Activated CD8-positive, alpha-beta memory T cell treated with anti-CD3 and anti-CD28 coated beads for 24 hours (primary cell): ENCODE data around the gene KIAA0319L.
"Not testable (repeated sequence)": the region's sequence is repeated elsewhere in the genome, so short reads cannot be mapped to it uniquely, and the experiment has no call there.

Experiments
- DNase-seq: peaks from one replicate; pipeline ENCODE4 v3.0.0-alpha.2; 2020

The KIAA0319L gene

DNA sequence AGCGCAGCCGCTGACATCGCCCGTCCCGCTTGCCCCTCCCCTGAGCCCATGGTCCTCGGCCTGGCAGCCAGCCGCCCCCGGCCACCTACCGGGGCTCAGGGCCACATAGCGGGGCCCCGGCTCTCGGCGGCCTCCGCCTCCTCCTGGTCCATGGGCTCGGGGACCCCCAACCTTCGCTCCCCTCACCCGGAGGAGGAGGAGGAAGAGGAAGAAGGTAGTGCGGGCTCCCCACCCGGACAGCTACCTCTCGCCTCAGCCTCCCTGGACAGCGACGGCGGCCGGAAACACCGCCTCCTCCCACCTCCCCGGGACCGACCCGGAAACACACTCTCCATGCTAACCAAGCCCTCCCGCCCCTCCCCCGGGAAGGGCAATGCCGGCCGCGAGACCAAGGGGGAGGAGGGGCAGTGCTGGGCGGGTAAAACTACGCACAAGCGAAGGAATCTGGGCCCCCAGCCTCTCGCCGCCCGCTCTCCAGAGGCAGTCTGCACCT, at the start of gene KIAA0319L:
TSS of gene KIAA0319L (minus strand) at position 286 of the 493 bp plus-strand sequence. CDS start 2,912 bp downstream, outside the sequence.
- no peak for DNase-seq

GRCh38 chr1:35605867-35606182, 48.6 kb upstream of the KIAA0319L start:
- no peak for DNase-seq

DNA sequence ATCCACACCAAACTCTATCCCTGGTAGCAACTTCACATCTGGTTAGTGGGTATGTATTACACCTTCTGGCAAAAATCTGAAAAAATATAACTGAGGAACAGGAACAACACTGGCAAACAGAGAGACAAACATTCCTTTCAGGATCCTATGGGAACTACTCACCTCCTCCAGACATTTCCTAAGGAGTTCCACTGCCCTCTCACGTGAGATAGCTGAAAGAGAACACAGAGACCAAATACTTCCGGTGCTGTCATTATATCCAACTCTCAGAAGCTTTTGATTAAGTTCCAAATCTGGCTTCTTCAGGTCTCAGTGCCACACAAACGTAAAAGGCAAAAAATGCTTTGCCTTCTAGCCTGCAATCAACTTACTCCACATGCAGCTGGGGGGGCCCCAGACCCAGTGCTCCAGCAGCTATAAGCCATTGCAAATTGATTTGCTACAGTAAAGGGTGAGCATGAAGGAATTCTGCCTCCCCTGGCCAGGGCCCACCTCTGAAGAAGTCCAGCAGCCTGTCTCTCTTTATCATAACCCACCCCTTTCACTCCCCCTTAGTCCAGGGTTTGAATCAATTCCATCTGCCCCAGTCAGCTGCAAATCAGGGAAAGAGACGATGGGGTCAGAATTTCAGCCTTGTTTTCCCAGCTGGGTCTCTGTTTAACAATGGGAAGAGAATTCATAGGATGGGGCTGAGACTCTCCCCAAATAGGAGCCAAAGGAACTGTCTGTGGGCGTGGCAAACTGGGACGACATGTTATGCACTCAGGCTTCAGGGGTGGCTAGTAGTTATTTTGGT, 48.1 kb upstream of the KIAA0319L start:
- no peak for DNase-seq

DNA sequence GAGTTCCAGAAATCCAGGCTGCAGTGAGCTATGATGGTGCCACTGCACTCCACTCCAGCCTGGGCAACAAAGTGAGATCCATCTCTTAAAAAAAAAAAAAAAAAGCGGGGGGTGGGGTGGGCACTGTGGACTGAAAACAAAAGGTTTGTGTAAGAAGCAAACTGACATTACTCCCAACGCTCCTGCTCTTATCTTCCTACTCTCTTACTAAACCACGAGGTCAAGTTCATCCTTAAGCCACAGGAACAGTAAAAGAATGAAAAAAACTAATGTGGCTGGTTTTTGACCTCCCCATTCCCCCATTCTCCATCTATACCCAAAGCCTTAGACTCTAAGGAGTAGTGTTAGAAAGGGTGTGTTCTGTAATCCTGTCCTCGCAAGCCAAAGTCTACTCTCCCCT, 46.7 kb upstream of the KIAA0319L start:
- DNase-seq: no peak

GRCh38 chr1:35603468-35603867, 46.3 kb upstream of the KIAA0319L start:
- DNase-seq: no peak

GRCh38 chr1:35600593-35600992, 43.4 kb upstream of the KIAA0319L start:
- peak; percentile 1 for DNase-seq

DNA sequence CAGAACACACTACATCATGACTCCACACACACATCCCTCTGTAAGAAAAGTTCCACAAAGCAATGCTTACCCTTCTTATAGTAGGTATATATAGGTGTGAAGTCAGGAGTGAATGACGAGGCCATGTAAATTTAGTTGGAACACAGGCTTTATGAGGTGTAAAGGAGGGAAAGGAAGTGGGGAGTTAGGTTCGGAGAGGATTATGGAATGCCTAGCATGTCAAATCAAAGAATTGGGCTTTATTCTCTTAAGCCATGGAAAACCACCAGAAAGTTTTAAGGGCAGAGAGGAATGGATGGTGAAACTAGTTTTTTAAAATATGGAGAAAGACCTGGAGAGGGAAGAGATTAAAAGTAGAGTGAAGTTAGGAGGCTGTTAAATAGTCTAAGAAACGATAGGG, 42.2 kb upstream of the KIAA0319L start:
- no peak for DNase-seq

DNA sequence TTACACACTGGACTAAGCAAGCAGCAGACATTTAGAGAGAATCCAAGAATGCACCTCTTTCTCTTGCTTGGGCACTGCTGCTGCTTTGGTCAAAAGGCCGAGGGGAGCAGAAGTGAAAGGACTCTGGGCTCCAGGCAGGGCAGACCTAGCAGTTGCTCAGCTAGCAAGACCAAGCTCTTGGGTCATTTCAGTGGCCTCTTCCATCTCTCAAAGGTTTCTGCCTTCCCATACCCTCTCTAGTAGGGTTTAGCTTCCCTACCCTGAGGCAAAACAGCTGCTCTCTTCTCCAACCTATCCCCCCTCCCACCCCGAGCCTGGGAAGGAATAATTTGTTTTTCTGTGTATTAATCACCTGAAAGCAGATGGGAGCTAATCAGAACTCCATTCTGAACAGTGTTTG, 41.7 kb upstream of the KIAA0319L start:
- peak; percentile 51 for DNase-seq

DNA sequence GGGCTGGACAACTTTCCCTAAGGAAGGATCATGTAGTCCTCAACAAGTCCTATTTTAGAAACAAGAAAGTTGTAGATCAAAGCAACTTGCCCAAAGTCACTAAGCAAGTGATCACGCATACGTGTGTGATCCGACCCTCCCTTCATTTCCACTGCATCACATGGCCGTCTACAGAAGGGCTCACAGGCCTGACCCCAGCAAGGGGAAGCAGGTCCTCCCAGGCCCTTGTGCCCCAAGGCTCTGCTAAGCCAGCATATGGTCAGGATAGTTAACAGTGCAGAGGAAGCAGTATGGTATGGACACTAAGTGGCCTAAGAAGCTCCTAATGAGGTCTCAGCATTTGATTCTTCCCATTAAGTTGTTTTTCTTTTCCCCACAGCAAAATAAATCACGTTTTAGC, 40.7 kb upstream of the KIAA0319L start:
- peak; percentile 51 for DNase-seq

DNA sequence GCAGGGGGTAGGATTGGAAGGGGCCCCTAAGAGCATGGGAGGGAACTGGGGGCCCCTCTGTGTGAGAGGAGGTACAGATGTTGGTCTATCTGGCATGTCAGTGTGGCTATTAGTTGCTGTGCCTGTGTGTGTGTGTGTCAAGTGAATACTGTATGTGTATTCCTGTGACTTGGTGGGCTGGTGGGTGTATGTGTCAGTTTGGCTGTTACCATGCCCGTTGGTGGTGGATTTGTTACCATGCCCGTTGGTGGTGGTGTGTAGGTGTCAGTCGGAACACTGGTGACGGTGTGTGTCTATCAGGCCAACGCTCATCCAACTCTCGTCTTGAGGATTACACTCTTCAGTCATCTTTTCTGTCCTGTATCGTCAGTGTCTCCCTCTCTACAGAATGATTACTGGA, 38.5 kb upstream of the KIAA0319L start:
- DNase-seq: peak; percentile 47

DNA sequence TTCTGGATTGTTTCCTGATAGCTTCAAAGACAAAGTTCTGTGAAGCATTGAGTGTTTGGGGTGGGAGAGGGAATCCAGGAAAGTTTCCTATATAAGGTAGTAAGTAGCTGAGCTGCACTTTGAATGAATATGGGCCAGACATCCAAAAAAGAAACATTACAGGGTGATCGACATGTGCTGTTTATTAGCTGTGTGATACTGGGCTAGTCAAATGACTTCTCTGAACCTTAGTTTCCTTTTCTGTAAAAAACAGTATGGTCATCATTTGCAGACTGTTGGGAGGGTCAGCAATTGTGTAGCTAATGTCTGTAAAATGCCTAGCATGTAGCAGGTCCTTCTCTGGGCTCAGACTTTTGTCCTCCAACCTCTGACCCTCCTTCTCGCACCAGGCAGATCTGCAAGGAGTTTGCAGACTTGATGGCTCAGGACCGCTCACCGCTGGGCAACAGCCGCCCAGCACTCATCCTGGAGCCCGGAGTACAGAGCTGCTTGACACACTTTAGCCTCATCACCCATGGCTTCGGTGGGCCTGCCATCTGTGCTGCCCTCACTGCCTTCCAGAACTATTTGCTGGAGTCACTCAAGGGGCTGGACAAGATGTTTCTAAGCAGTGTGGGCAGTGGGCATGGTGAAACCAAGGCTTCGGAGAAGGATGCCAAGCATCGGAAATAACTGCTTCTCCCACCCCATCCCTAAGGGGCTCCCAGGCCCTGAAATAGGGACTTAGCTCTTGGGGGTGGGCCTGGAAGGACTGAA, 37.0 kb upstream of the KIAA0319L start:
- DNase-seq: peak; percentile 48

DNA sequence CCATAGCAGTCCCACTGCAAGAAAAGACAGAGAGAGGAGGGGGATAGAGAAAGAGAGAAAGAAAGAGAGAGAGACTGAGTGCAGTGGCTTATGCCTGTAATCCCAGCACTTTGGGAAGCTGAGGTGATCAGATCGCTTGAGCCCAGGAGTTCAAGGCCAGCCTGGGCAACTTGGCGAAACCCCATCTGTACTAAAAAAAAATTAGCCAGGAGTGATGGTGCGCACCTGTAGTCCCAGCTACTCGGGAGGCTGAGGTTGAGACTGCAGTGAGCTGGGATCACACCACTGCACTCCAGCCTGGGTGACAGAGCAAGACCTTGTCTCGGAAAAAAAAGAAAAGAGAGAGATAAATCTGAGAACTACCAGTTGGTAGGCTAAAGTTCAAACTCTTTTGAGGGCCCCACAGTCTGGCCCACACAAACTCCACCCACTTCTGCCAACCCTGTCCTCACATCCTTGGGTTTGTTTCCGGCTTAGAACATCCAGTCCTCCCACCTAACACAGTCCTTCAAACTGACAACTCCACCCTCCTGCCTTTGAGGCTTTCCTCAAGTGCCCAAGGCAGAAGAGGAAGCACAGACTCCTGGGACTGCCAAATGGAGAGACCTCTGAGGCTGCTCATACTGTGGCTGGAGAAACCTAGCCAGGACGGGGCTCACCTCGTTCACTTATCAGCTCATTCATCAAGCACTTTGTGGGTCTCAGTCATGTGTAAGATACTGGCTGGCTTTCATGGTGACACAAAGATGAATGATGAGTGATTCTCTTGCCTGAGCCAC, 36.0 kb upstream of the KIAA0319L start:
- peak; percentile 53 for DNase-seq

GRCh38 chr1:35591211-35591610, 34.0 kb upstream of the KIAA0319L start:
- peak; percentile 17 for DNase-seq

GRCh38 chr1:35590476-35591040, 33.4 kb upstream of the KIAA0319L start:
- peak; percentile 44 for DNase-seq

DNA sequence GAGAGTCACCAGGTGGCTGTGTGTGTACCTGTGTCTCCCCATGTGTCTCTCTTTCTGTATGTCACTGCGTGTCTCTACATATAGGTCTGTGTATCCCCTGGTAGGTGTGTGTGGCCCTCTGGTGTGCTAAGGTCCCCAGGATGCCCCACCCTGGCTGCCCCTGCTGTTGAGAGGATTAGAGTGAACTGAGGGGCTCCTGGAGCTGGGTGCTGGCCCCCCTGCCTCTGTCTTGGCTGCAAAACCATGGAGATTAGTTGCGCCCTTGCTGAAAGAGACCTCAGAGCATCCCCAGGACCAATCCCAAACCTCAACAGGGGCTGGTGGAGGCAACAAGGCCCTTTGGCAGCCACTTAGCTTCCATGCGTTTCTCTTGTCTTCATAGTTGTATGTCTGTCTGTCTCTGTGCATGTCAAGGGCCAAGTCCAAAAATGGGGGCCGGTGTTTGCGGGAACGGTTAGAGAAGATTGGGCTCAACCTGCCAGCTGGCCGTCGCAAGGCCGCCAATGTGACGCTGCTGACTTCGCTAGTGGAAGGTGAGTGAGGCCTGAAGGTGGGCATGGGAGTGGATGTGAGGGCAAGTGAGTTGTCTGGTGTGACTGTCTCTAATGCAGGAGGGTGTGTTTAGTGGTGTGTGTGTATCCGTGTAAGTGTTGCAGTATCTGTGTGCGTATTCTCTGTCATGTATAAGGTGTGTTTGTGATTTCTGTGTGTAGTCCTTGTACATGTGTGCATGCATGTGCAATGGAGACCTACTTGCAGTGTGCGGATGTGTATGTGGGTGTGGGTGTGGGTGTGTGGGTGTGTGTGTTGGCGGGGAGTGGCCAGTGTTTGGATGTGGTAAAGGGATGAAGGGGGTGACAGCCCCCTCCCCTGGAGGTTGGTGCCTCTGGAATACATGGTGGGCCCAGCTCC, 32.6 kb upstream of the KIAA0319L start:
- DNase-seq: peak; percentile 30

DNA sequence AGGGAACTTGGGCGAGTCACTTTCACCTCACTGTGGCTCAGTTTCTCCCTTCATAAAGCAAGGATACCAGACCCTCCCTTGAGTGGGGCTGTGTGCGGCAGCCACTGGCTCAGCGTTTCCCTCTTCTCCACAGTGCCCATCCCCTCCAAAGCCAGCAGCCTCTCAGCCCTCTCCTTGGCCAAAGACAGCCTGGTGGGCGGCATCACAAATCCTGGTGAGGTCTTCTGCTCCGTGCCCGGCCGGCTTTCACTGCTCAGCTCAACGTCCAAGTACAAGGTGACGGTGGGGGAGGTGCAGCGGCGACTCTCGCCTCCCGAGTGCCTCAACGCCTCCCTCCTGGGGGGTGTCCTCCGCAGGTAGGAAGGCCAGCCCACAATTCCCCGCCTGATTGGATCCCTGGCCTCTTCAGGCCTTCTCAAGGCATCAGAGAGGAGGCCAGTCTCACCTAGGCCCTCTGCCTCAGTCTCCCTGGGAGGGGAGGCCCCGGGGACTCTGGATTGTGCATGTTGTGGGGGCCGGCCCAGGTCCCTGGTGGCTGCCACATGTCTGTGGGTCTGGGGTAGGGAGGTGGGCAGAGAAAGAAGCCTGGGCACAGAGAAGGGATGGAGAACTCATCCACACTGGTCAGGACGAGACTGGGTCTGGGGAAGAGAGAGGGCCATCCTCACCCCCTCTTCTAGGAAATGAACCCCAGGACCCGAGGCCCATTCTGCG, 31.2 kb upstream of the KIAA0319L start:
- DNase-seq: no peak

DNA sequence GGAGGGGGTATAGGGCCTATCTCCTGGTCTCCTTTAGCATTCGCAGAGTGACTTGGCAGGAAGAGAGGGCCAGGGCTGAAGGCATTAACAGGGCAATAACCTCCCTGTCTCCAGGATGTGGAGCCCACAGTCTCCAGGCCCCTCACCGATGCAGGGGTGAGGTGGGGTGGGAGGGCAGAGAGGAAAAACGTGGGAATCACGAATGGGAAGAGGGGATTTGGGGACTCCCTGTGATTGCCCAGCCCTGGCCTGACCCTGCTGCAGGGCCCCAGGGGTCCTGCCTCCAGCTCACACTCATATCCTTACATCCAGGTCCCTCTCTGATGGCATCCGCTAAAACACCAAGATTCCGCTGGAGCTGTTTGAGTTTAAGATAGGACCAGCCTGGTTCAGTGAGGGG, 30.5 kb upstream of the KIAA0319L start:
- DNase-seq: no peak

GRCh38 chr1:35586808-35587207, 29.6 kb upstream of the KIAA0319L start:
- DNase-seq: no peak

- DNase-seq: not testable (repeated sequence)
These were observed 28.6 kb upstream of the KIAA0319L start for GRCh38 chr1:35585805-35586204.

DNA sequence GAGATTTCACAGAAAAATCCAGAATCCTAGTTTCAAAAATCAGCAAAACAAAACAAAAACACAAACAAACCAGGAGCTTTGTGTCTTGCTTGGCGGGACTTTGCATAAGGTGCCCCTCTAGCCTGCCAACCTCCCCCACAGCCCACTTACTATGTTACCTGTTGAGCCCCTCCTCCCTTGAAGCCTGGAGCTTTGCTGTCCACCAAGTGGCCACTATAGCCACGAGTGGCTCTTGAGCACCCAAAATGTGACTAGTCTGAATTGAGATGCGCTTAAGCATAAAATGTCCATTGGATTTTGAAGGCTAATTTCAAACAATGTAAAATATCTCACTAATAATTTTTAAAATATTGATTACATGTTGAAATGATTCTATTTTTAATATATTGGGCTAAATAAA, 28.1 kb upstream of the KIAA0319L start:
- DNase-seq: no peak

GRCh38 chr1:35581621-35582020, 24.4 kb upstream of the KIAA0319L start:
- DNase-seq: not testable (repeated sequence)
